Fibroblast of lung (primary cell): Measurements from ENCODE around the gene GTF3C1. TPM values are rescaled to one million over a fixed set of nuclear protein-coding genes. Genes with fewer than 3 reads are reported as not detected.

Source experiments
- DNase-seq, 2 donors: peaks; one replicate each; pipeline versions ENCODE4 v3.0.0 to v3.0.0-alpha.2; 2010; ENCODE audit warnings: low read depth in 2 of 2
- H2AFZ ChIP-seq: 2 replicates; pipeline ENCODE4 v1.5.1; 2012; ENCODE audit warnings: low read length, control low read depth, inconsistent platforms
- H3K27ac ChIP-seq: 2 replicates; pipeline ENCODE4 v1.5.1; 2011; ENCODE audit warnings: low read length, control low read depth; ENCODE audit not compliant: insufficient read depth
- H3K27me3 ChIP-seq: 2 replicates; pipeline ENCODE4 v1.5.1; 2011; ENCODE audit warnings: mild to moderate bottlenecking, low read length; ENCODE audit not compliant: control insufficient read depth, insufficient read depth
- H3K36me3 ChIP-seq: 2 replicates; pipeline ENCODE4 v1.5.1; 2011; ENCODE audit warnings: low read length; ENCODE audit not compliant: control insufficient read depth, insufficient read depth
- H3K4me1 ChIP-seq: 2 replicates; pipeline ENCODE4 v1.5.1; 2011; ENCODE audit warnings: low read length; ENCODE audit not compliant: control insufficient read depth, insufficient read depth; ENCODE audit errors: extremely low read depth
- H3K4me2 ChIP-seq: 2 replicates; pipeline ENCODE4 v1.5.1; 2011; ENCODE audit warnings: low read length, control low read depth; ENCODE audit not compliant: insufficient read depth; ENCODE audit errors: extremely low read depth
- H3K4me3 ChIP-seq, 4 experiments: fragments of 200-600 bp in 1 of 4; sonication (generic) in 1 of 4; replicated peaks in 1 of 4; 2 replicates each; pipeline ENCODE4 v1.5.1; 2011 to 2016; ENCODE audit warnings: low read length in 4 of 4, low read depth in 3 of 4, mild to moderate bottlenecking in 3 of 4, control low read depth in 2 of 4, inconsistent platforms in 1 of 4, mixed read lengths in 1 of 4; ENCODE audit not compliant: insufficient read depth in 1 of 4; ENCODE audit errors: control extremely low read depth in 1 of 4
- H3K79me2 ChIP-seq: 2 replicates; pipeline ENCODE4 v1.5.1; 2012; ENCODE audit warnings: mild to moderate bottlenecking, low read length, inconsistent platforms; ENCODE audit not compliant: control insufficient read depth, insufficient read depth
- H3K9ac ChIP-seq: 2 replicates; pipeline ENCODE4 v1.5.1; 2011; ENCODE audit warnings: mild to moderate bottlenecking, low read length, control low read depth; ENCODE audit not compliant: insufficient read depth
- H3K9me3 ChIP-seq: 2 replicates; pipeline ENCODE4 v1.5.1; 2012; ENCODE audit warnings: low read depth, low read length; ENCODE audit not compliant: control insufficient read depth, insufficient read depth
- H4K20me1 ChIP-seq: 2 replicates; pipeline ENCODE4 v1.5.1; 2011; ENCODE audit warnings: low read length; ENCODE audit not compliant: control insufficient read depth, insufficient read depth; ENCODE audit errors: extremely low read depth
- EZH2 ChIP-seq: IDR thresholded peaks from 2 replicates; pipeline ENCODE4 v1.5.1; 2012; ENCODE audit warnings: low read length, control low read depth, mild to moderate bottlenecking; ENCODE audit errors: missing control alignments
- polyA plus RNA-seq, 2 donors: library from polyadenylated mRNA; depleted of rRNA in 1 of 2; stranded (reverse) in 1 of 2; unstranded in 1 of 2; fragments of >200 nt; gene quantifications; 2 replicates each; pipeline ENCODE4 v1.2.1, GENCODE V29; 2011 to 2012; ENCODE audit warnings: missing spikeins in 1 of 2
- total RNA-seq: library from RNA; depleted of rRNA; stranded (reverse); fragments of >200 nt; gene quantifications from 2 replicates; pipeline ENCODE4 v1.2.1, GENCODE V29; 2014
- TF ChIP-seq, protein P1 (sequence below), 2 donors: IDR thresholded peaks in 1 of 2; conservative IDR thresholded peaks in 1 of 2; 1 replicate in 1 of 2; 2 replicates in 1 of 2; pipeline ENCODE4 v1.5.1; 2011 to 2012; ENCODE audit warnings: low read length in 2 of 2, control low read depth in 1 of 2, inconsistent platforms in 1 of 2, low read depth in 1 of 2, mild to moderate bottlenecking in 1 of 2

Gene GTF3C1
- total and polyA plus RNA-seq, 2 donors (not counting 1 experiment from before 2014, with no cell fraction given): 20.1 to 75.3 TPM

GRCh38 chr16:27410761-27411160 is 139.0 kb downstream of the GTF3C1 start:
- Histone ChIP-seq H3K36me3 (no peaks in the 10 kb centered on the region), H3K79me2 (no peaks in the 10 kb centered on the region), H3K4me3 (no peak overlapping the region), H2AFZ (no peak overlapping the region), H3K9me3 (no peaks in the 10 kb centered on the region), H3K4me1 (peaks cover 3% of the 10 kb centered on the region), H3K27ac (no peak overlapping the region), H3K27me3 (no peaks in the 10 kb centered on the region), H3K9ac (no peak overlapping the region), H4K20me1 (no peaks in the 10 kb centered on the region), H3K4me2 (no peak overlapping the region)
- no peak for DNase-seq
- no peak for TF ChIP-seq EZH2
- TF ChIP-seq, protein P1, sequence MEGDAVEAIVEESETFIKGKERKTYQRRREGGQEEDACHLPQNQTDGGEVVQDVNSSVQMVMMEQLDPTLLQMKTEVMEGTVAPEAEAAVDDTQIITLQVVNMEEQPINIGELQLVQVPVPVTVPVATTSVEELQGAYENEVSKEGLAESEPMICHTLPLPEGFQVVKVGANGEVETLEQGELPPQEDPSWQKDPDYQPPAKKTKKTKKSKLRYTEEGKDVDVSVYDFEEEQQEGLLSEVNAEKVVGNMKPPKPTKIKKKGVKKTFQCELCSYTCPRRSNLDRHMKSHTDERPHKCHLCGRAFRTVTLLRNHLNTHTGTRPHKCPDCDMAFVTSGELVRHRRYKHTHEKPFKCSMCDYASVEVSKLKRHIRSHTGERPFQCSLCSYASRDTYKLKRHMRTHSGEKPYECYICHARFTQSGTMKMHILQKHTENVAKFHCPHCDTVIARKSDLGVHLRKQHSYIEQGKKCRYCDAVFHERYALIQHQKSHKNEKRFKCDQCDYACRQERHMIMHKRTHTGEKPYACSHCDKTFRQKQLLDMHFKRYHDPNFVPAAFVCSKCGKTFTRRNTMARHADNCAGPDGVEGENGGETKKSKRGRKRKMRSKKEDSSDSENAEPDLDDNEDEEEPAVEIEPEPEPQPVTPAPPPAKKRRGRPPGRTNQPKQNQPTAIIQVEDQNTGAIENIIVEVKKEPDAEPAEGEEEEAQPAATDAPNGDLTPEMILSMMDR (conservative IDR thresholded peaks at IDR 0.05 in 1 of 2, IDR thresholded peaks at IDR 0.05 in 1 of 2; ENCODE audit: low read depth in 1 of 2, low read length in 2 of 2): no peak

Other genes starting within 250 kb of the GTF3C1 start
- 21.1 and 23.6 TPM in 2 replicates for gene IL4R, start 235.9 kb downstream of the GTF3C1 start, total RNA-seq
- gene IL4R, start 235.9 kb downstream of the GTF3C1 start, polyA plus RNA-seq: 17.1 and 25.5 TPM in 2 replicates
- 1.8 and 7.4 TPM in 2 replicates for gene IL21R, start 147.7 kb downstream of the GTF3C1 start, total RNA-seq
- 0.87 and 0.95 TPM in 2 replicates for gene IL21R, start 147.7 kb downstream of the GTF3C1 start, polyA plus RNA-seq
- 16.9 and 22.8 TPM in 2 replicates for gene KATNIP, start 231 bp upstream of the GTF3C1 start, total RNA-seq
- 11.4 and 14.6 TPM in 2 replicates for gene KATNIP, start 231 bp upstream of the GTF3C1 start, polyA plus RNA-seq